GM19467 (cell line): Measurements from ENCODE around the gene SEC62.

ENCODE experiments used
- ATAC-seq: cut with Tn5 transposase; IDR thresholded peaks from one replicate; pipeline ENCODE4 v1.9.1; 2021; ENCODE audit warnings: mild to moderate bottlenecking, moderate library complexity; ENCODE audit not compliant: unreplicated experiment

Gene SEC62, protein sequence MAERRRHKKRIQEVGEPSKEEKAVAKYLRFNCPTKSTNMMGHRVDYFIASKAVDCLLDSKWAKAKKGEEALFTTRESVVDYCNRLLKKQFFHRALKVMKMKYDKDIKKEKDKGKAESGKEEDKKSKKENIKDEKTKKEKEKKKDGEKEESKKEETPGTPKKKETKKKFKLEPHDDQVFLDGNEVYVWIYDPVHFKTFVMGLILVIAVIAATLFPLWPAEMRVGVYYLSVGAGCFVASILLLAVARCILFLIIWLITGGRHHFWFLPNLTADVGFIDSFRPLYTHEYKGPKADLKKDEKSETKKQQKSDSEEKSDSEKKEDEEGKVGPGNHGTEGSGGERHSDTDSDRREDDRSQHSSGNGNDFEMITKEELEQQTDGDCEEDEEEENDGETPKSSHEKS

DNA sequence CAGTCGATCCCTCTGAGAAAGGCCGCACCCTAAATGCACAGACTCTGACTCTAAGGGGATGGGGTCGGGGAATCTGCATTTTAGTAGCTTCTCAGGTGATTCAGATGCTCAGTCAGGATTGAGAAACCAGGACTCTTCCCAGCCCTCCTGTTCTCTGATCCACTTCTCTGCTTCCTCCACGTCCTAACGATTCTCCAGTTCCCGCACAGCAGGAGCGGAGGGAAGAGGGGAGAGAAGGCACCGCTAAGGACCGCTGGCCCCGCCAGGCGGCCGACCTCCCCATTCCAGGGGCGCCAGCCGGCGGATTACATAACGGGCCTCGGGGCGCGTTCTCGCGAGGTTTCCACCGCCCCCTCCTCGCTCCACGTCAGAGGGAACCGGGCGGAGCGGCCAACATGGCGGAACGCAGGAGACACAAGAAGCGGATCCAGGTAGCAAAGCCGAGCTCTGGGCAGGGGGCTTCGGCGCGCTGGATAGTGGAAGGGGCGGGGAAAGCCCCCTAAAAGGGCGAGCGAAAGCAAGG, at the start of gene SEC62:
TSS of gene SEC62 (plus strand) at position 380 of the 523 bp plus-strand sequence. CDS start at position 396, 16 bp downstream.
- ATAC-seq = peak; percentile 89

DNA sequence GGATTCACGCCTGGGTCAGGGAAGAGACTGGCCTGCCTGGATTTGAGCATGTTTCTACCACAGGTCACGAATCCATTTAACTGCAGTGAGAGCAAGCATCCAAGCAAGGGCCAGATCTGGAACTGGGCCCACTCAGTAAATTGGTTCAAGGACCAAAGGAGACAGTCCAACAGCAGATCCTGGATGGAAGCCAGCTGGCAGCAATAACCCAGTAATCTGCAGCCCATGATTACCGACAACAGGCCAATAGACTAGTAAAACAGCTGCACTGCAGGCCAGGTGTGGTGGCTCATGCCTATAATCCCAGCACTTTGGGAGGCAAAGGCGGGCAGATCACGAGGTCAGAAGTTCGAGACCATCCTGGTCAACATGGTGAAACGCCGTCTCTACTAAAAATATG, 43.4 kb upstream of the SEC62 start:
- ATAC-seq = no peak

DNA sequence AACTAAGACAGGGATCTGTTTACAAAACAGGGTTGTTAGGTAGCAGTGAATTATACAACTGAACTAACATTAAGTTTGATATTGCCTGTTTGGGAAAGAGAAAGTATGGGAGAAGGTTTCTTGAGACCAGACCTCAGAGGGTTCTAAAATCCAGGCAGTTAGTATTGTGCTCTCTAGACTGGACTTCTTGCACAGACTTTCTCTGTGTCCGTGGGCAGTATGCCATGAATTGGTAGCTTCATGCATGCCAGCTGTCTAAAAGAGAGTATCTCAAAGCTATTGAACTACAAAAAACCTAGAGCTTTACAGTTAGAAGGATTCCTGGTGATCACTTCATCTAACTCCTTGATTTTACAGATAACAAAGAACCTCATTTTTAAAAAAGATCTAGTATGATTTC, 42.8 kb upstream of the SEC62 start:
- ATAC-seq = no peak

DNA sequence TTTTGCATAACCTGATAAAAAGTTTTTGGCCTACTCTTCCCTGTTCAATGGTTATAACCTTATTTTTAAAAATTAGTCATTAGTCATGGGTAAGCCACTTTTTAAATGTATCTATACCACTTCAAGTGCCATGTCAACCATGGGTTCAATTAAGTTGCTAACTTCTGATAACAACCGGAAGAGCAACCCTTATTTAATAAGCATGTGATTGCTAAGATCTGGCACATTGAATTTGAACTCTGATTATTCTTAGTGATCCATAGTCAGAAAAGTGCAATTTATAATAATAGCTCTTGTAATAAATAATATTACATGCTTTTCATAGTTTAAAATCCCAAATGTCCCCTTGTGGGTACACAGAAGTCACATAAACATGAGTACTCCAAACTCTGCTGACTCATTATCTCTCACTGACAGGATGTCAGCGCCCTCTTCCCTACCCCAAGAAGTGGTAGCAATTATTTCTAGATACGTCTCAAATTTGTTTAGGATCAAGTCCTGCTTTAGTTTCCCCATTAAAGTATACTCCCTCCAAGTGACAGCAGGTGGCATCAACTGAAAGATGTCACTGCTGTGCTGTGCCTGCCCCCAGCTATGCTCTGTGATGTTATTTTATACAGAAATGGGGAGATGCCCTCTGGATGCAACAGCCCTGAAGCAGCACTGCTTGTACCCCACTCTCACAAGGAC, 36.6 kb upstream of the SEC62 start:
- no peak for ATAC-seq

DNA sequence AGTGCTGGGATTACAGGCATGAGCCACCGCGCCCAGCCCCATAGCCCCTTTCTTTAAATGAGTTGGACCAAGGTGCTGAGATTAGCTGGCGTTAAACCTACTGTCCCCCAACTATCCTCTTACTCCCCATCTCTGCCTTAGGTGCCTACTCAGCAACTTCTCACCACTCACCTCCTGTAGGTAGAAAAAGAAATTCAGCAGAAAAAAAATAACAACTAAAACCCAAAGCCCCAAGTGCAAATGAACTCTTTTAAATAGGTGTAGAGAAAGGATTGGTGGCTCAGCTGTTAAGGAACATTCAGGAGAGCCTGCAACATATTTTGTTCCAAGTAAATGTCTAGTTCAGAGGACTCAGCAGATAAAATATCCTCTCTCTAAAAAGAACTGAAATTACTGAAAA, 35.8 kb upstream of the SEC62 start:
- ATAC-seq = no peak

DNA sequence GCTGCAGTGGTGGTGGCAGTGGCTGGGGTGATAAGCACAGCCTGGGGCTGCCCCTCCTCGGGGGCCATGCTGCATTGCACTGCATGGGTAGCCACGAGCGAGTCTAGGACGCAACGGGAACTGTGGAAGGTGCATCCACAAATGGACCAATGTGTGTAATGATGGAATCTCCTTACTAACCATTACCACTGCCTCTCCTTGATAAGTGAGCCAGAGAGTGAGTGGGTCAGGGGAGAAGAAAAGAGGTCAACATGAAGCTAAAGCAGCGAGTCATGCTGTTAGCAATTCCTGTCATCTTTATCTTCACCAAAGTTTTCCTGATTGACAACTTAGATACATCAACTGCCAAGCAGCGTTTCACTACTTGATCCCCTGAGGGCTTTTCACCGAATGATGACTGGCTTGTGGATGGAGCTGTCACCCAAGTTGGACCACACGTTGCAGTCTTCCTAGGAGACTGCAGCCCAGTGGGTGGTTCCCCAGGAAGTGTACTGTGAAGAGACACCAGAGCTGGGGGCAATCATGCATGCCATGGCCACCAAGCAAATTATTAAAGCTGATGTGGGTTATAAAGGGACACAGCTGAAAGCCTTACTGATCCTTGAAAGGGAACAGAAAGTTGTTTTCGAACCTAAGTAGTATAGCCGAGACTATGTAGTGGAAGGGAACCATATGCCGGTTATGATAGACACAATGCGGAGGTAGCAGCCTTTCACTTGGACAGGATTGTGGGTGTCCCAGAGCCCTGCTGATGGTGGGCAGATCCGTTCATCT, 34.7 kb upstream of the SEC62 start:
- ATAC-seq = peak; percentile 93

DNA sequence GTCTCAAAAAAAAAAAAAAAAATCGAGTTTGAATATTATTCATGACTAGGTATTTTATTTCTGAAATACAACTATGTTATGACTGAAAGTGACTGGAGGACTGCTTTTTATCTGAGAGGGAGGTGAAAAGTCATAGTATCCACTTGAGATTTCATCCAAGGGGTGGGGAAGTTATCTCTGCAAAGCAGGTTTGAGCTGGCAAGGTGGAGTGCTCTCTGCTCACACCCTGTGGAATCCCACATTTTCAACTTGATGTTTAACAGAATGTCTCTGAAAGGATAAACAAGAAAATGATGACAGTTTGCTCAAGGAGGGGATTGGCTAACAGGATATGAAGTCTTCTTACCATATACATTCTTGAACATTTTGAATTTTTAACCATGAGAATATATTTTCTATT, 27.3 kb upstream of the SEC62 start:
- no peak for ATAC-seq

DNA sequence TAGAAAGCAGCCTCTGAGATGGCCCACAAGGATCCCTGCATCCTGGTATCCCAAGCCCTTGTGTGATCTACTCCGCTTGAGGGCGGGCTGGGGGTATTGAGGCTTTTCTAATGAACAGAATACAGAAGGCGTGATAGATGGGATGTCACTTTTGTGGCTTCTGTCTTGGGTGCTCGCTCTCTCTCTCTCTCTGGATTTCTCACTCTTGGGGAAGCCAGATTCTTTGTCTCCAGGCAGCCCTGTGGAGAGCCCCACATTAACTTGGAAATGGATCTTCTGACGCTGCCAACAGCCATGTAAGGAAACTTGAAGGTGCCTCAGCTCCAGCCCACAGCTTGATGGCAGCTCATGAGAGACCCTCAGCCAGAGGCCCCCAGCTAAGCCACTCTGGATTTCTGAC, 26.9 kb upstream of the SEC62 start:
- no peak for ATAC-seq

DNA sequence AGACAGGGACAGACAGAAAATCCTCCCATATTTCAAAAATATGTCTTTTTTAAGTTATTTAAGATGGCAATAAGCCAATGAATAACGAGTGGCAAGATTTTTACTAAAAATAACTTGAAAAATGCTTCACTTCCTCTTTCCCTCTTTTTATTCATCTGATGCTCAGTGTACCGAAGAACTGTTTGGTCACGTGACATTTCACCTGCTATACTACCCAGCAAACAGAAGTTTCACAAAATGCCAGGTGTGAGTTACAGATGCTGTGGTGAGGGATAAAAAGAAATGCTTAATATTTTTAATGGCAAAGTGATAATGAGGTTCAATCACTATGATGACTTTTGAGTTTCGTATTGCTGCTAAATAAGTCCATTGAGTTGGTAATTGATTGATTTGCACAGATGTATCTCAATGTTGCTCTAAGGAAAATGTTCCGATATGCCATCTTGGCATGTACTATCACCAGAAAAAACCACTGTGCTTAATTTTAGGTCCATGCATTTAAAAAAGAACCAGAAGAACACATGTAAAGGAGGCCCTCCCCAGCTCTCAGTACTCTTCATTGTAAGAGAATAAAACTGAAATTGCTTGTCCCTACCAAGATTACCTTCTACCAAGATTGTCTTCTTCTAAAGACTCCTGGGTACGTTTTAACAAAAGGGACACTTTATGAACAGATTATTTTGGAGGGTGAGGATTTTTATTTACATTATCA, 26.0 kb upstream of the SEC62 start:
- peak; percentile 74 for ATAC-seq

DNA sequence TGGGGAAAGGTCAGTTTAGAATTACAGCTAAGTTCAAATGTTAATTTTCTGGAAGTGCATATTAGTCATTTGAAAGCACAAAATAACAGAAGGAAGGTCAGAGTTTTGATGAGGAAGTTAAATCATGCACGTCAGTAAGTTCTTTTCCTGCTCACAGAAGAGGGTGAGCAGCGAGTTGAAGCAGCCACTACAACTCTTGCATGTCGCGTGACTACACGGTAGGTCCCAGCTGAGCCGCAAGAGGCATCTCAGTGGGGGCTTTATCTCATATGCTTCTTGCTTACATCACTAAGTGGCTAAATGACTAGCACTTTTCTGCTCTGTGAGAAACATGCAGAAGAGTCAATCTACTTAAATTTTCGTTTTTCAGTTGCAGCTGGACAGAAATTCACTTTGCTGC, 21.3 kb upstream of the SEC62 start:
- peak; percentile 80 for ATAC-seq

DNA sequence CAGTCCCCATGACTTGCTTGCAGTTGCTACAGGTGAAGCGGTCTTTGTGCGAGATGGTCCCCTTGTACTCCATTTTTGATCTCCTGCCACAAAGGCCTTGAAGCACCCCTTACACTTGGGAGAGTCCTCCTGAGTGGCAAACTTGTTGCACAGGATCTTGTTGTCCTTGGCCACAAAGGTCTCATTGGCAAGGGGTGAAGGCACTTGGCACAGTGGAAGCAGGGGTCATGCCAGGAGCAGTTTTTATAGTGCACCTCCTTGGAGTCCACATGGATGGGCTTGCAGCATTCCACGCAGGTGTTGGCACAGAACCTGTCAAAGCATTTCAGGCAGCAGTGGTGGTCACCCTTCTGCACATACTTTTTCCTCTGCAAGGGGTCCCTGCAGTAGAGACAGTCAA, 20.3 kb upstream of the SEC62 start:
- no peak for ATAC-seq

DNA sequence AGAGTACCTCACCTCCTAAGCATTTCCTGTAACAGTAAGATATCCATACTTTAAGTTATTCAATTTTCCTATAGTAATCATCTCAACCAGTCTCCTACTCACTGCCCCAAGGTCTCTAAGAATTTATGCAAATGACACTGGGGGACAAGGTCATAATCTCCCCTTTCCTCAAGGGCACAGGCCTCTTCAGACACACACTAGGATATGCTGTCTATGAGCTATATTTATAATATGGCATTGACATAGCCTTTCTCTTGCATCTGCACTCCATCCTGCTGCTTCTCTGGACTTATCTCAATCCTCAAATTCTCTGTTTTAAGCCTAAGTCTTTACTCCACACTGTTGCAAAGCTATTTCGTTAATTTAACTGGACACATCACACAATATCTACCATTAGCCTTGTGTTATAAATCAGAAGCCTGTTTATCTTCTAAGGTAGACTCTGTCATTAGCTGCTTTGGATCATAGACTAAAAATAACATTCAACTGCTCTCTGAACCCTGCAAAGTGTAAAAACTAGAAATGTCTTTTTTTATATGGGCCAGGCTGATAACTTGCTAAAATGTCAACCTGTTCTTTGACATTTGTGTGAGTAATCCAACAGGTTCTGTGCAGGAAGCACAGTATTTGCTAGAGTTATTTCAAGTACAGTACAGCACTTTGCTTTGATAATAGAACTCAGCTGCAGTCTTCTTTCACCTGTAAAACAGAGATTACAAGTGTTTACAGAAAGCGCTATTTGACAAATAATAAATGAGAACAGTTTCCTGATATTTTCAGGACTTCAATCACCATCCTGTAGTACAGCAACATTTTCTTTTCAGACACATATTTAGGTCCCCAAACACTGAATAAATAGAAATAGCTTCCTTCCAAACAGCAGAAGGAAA, 17.8 kb upstream of the SEC62 start:
- no peak for ATAC-seq

DNA sequence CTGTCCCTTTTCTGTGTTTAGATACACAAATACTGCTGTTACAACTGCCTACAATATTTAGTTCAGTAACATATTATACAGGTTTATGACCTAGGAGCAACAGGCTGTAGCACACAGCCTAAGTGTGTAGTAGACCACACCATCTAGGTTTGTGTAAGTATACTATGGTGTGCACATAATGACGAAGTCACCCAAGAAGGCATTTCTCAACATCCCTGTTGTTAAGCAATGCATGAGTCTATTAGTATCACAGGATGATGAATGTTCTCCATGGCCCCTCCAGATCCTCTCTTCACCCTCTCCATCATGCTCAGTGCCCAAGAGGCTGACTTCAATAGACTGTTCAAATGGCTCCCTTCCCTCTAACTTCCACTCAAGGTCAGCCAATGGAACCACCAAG, 14.6 kb upstream of the SEC62 start:
- no peak for ATAC-seq

DNA sequence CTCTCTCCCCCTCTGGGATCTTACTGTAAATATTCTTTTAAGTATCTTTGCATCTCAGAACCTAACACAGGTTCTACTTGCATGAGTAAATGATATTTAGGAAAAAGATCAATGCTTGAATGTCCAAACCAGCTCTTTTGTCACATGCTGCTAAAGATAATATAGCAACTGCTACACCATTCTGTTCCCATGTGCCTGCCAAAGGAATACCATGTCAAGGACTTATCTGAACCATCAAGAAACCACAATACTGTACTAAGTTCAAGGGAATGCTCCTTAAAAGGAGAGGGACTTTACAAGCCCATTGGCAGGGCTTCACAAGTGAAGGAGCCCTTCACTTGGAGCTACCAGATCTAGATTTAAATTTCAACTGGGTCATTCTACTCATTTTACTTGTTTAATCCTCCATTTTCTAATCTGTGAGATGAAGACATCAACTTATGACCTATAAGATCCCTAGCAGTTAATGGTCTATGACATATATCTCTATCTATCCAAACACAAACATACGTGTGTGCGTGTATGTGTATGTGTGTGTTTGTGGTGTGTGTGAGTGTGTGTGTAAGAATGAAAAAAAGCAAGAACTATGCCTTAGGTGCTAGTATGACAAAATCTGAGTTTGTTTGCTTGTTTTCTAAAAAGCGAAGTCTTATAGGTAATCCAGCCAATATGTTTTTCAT, 13.0 kb upstream of the SEC62 start:
- ATAC-seq = no peak

DNA sequence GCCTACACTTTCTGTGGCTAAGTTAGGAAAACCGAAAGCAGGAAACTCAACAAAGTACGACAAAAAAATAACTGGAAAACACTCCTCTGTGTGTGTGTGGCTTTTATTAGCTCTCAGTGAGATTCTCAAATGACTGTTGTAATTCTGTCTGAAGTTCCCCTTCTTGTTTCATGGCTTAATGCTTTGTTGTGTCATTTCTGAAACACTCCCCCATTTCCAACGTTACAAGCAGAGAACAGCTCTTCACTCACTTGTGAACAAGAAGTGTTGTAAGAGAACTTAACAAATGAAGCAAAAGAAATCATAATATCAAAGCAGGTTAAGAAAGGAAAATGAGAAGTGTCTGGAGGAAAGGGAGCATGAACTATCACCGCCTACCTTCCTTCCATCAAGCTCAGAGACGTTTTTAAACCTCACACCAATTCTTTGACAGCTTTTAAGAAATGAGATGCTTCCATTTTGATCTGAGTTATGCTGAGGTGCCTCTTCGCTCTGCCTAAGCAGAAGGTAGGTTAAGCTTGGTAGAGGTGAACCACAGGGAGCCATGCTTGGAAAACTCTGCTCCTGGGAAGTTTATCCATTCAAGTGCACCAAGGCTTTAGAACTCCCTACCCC, 12.4 kb upstream of the SEC62 start:
- ATAC-seq = no peak

DNA sequence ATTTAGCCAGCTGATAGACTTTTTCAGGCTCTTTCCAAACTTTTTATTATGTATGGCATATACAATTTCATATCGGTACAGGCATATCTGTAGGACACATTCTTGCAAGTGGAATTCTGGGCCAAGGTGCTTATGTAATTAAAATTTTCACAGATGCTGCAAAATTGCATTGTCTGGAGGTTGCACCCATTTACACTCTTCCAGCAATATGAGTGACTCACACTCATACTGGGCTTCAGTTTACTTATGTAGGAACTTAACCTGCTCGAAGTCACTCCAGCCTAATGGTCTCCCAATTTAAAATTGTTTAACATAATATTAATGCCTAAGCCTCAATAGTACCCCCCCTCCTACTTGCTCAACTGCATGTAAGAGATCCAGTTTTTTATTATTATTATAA, 11.2 kb upstream of the SEC62 start:
- no peak for ATAC-seq

DNA sequence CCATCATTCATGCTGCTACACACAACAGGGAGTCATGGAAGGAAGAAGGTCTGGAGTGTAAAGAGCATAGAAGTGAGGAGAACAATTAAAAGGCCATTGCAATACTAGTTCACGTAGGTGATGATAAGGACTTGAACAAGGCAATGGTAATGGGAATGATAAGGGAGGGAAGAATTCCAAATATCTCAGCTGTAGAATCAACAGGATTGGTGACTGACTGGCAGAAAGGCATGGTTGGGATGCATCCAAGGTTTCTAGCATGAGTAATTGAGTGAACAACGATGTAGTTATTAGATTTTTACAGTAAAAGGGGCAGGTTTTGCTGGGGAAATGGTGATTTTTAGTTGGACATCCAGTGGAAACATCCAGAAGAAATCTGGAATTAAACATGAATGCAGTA, 2.4 kb upstream of the SEC62 start:
- ATAC-seq = no peak

DNA sequence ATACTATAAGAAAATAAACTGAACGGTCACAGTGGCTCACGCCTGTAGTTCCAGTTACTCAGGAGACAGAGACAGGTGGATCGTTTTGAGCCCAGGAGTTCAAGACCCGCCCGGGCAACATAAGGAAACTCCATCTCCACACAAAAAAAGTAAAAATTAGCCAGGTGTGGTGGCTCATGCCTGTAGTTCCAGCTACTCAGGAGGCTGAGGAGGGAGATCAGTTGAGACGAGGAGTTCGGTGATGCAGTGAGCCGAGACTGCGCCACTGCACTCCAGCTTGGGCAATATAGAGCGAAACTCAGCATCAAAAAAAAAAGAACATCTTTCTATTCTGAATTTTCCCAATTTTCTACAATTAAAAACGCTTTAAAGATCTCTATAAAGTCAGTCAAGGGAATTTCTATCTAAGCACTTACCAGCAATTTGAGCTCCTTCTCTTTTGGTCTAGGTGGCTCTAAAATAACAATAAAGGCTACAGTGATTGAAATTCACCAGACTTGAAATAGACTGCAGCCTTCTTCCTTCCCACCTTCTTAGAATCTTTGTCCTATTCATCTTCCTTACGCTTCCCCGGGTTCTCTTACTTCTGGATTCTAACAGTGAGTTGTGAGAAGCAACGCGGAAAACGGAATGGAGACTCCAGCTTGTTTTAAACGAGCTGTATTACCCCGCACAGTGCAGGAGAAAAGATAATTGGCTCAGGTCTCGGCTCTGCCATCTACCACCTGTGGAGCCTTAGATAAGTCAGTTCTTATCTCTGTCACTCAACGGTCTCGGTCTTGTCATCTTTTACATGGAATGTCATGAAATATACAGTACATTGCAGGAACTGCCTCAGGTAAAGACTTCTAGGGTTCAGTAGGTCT, 812 bp upstream of the SEC62 start:
- peak; percentile 12 for ATAC-seq
